Esophagus squamous epithelium (tissue), 5 donors: Measurements from ENCODE around the gene KLF13. TPM values are rescaled to one million over a fixed set of nuclear protein-coding genes. Genes with fewer than 3 reads are reported as not detected.

Source experiments
- DNase-seq: peaks from one replicate; lab custom pipeline; 2025; lab: John Stamatoyannopoulos, UW
- H3K27ac ChIP-seq, 4 donors: fragments of 200-600 bp; sonication (generic); one replicate each; pipeline ENCODE4 v1.5.1; 2016 to 2019; ENCODE audit warnings: mild to moderate bottlenecking in 1 of 4
- H3K27me3 ChIP-seq, 4 donors: fragments of 200-600 bp; sonication (generic); 1 replicate in 3 of 4; 2 replicates in 1 of 4; pipeline versions ENCODE4 v1.5.1 to v1.6.0; 2017 to 2021; ENCODE audit warnings: antibody characterized with exemption in 1 of 4
- H3K36me3 ChIP-seq, 3 donors: fragments of 200-600 bp; sonication (generic); one replicate each; pipeline ENCODE4 v1.5.1; 2016 to 2019
- H3K4me1 ChIP-seq, 3 donors: fragments of 200-600 bp; sonication (generic); one replicate each; pipeline ENCODE4 v1.5.1; 2017 to 2019
- H3K4me3 ChIP-seq, 4 donors: fragments of 200-600 bp; sonication (generic); 1 replicate in 3 of 4; 2 replicates in 1 of 4; pipeline ENCODE4 v1.5.1; 2016 to 2019; ENCODE audit warnings: mild to moderate bottlenecking in 2 of 4, moderate library complexity in 1 of 4
- H3K9me3 ChIP-seq, 3 donors: fragments of 200-600 bp; sonication (generic); one replicate each; pipeline ENCODE4 v1.5.1; 2016 to 2019
- CTCF ChIP-seq, 6 experiments: fragments of 450-650 bp in 4 of 6; fragments of 200-600 bp in 2 of 6; sonication (generic) in 2 of 6; IDR thresholded peaks; one replicate each; pipeline ENCODE4 v1.5.1; 2016 to 2019; ENCODE audit warnings: antibody characterized with exemption in 6 of 6, mild to moderate bottlenecking in 4 of 6, moderate library complexity in 4 of 6
- POLR2A ChIP-seq, 4 donors: fragments of 450-650 bp; IDR thresholded peaks; one replicate each; pipeline ENCODE4 v1.6.1; 2017; ENCODE audit warnings: antibody characterized with exemption in 4 of 4, mild to moderate bottlenecking in 4 of 4, moderate library complexity in 3 of 4
- WGBS, 2 donors: methylation state at CpG; one replicate each; pipeline ENCODE4 v1.1.5; 2018; 5-methylcytosine and 5-hydroxymethylcytosine counted together
- intact Hi-C: fragments of 100-400 bp; cut with DNase I; formaldehyde crosslinking; loops from one replicate; pipeline ENCODE4 v1.15.0; 2022
- total RNA-seq, 4 donors: library from RNA; depleted of rRNA; stranded (reverse); fragments of >200 nt; gene quantifications; one replicate each; pipeline ENCODE4 v1.1.0, GENCODE V29; 2016
- donor health status: DM: yes; HTN: yes; CAD: no.

Gene KLF13
- total RNA-seq, 4 donors from 2014 or later = 16.4 to 54.6 (median 41.8) TPM

GRCh38 chr15:31303726-31304648 lies 22.6 kb upstream of the KLF13 start:
- no peak for DNase-seq
- no peak overlapping the region for H3K27ac ChIP-seq
- WGBS, 2 donors = 55 to 83% methylated on average over 3 to 5 of the region's 14 CpGs
- H3K9me3 ChIP-seq = no peaks in the 10 kb centered on the region
- H3K36me3 ChIP-seq = no peaks in the 10 kb centered on the region
- H3K4me3 ChIP-seq = no peak overlapping the region
- peaks cover 8 to 58% (median 18%) of the 10 kb centered on the region in 3 donors for H3K4me1 ChIP-seq
- peaks cover 0 to 23% (median 0%) of the 10 kb centered on the region in 4 donors for H3K27me3 ChIP-seq
- TF ChIP-seq POLR2A (IDR thresholded peaks at IDR 0.05) (no peak), CTCF (IDR thresholded peaks at IDR 0.05) (no peak)
- intact Hi-C loops = no loop called here

- Histone ChIP-seq H3K36me3 (no peaks in the 10 kb centered on the region), H3K27me3 (peaks cover 0 to 32% (median 0%) of the 10 kb centered on the region in 4 donors), H3K4me1 (peaks cover 8 to 56% (median 18%) of the 10 kb centered on the region in 3 donors), H3K4me3 (no peak overlapping the region), H3K9me3 (no peaks in the 10 kb centered on the region), H3K27ac (no peak overlapping the region)
- intact Hi-C loops = no loop called here
- DNase-seq = no peak
- WGBS, 2 donors = 86 to 93% methylated on average over 5 to 8 of the region's 12 CpGs
- TF ChIP-seq CTCF (IDR thresholded peaks at IDR 0.05) (no peak), POLR2A (IDR thresholded peaks at IDR 0.05) (no peak)
These were observed 21.8 kb upstream of the KLF13 start for GRCh38 chr15:31304751-31305365.

- peaks cover 8 to 51% (median 14%) of the 10 kb centered on the region in 3 donors for H3K4me1 ChIP-seq
- H3K9me3 ChIP-seq = no peaks in the 10 kb centered on the region
- no peaks in the 10 kb centered on the region for H3K36me3 ChIP-seq
- WGBS, 2 donors = 79 to 100% methylated on average over 2 of the region's 2 CpGs
- no peak for TF ChIP-seq POLR2A (IDR thresholded peaks at IDR 0.05)
- no peak for TF ChIP-seq CTCF (IDR thresholded peaks at IDR 0.05)
- H3K27me3 ChIP-seq = peaks cover 0 to 33% (median 0%) of the 10 kb centered on the region in 4 donors
- H3K4me3 ChIP-seq = no peak overlapping the region
- intact Hi-C loops = no loop called here
- no peak overlapping the region for H3K27ac ChIP-seq
- DNase-seq = no peak
These were observed 21.3 kb upstream of the KLF13 start for GRCh38 chr15:31305375-31305774.

- H3K27me3 ChIP-seq = peaks cover 0 to 34% (median 0%) of the 10 kb centered on the region in 4 donors
- peaks cover 8 to 48% (median 14%) of the 10 kb centered on the region in 3 donors for H3K4me1 ChIP-seq
- H3K27ac ChIP-seq = peak overlapping the region in 1 of 4 donors; percentile 36
- H3K36me3 ChIP-seq = no peaks in the 10 kb centered on the region
- DNase-seq = no peak
- H3K9me3 ChIP-seq = no peaks in the 10 kb centered on the region
- WGBS, 2 donors = 83 to 94% methylated on average over 9 of the region's 12 CpGs
- intact Hi-C loops = no loop called here
- TF ChIP-seq POLR2A (IDR thresholded peaks at IDR 0.05) = no peak
- no peak for TF ChIP-seq CTCF (IDR thresholded peaks at IDR 0.05)
- H3K4me3 ChIP-seq = no peak overlapping the region
These were observed 20.7 kb upstream of the KLF13 start for GRCh38 chr15:31305796-31306425.
